ENCODE data around the gene APLF. TPM values are rescaled to one million over a fixed set of nuclear protein-coding genes. Genes with fewer than 3 reads are reported as not detected.

The APLF gene
- total and polyA plus RNA-seq, 5 donors from 2014 or later = 1.5 to 3.9 (median 2.2) TPM

GRCh38 chr2:68471385-68471784 is 4.0 kb downstream of the APLF start:
- peak overlapping the region in 1 of 4 donors; percentile 61 for H3K4me3 Mint-ChIP-seq
- no peak overlapping the region for H3K27ac Mint-ChIP-seq
- H3K4me3 ChIP-seq (ENCODE audit: low read depth, low read length) = no peak overlapping the region
- no peaks in the 10 kb centered on the region for H3K9me3 Mint-ChIP-seq
- H3K4me1 ChIP-seq (ENCODE audit: control insufficient read depth, insufficient read depth, low read length, poor library complexity, severe bottlenecking) = peaks cover 18% of the 10 kb centered on the region
- no peak for ATAC-seq (ENCODE audit: low read depth in 2 of 2)
- no peaks in the 10 kb centered on the region for H3K36me3 ChIP-seq (ENCODE audit: control insufficient read depth, insufficient read depth, low read length)
- no peaks in the 10 kb centered on the region for H3K27me3 Mint-ChIP-seq
- H3K27ac ChIP-seq (ENCODE audit: insufficient read depth, low read length, poor library complexity, severe bottlenecking) = no peak overlapping the region
- H3K9me3 ChIP-seq (ENCODE audit: control insufficient read depth in 2 of 2, low read length in 2 of 2) = no peaks in the 10 kb centered on the region
- no peaks in the 10 kb centered on the region for H3K27me3 ChIP-seq (ENCODE audit: control insufficient read depth, insufficient read depth, low read length)
- DNase-seq = no peak
- peaks cover 0 to 26% (median 19%) of the 10 kb centered on the region in 4 donors for H3K4me1 Mint-ChIP-seq
- no peaks in the 10 kb centered on the region for H3K36me3 Mint-ChIP-seq

GRCh38 chr2:68472796-68473414 is 5.5 kb downstream of the APLF start:
- ATAC-seq (ENCODE audit: low read depth in 2 of 2) = no peak

GRCh38 chr2:68475110-68475509 is 7.7 kb downstream of the APLF start:
- peaks cover 0 to 10% (median under 1%) of the 10 kb centered on the region in 4 donors for H3K4me1 Mint-ChIP-seq
- DNase-seq = no peak
- H3K36me3 Mint-ChIP-seq = no peaks in the 10 kb centered on the region
- H3K4me3 Mint-ChIP-seq = no peak overlapping the region
- no peak for ATAC-seq (ENCODE audit: low read depth in 2 of 2)
- no peaks in the 10 kb centered on the region for H3K4me1 ChIP-seq (ENCODE audit: control insufficient read depth, insufficient read depth, low read length, poor library complexity, severe bottlenecking)
- no peaks in the 10 kb centered on the region for H3K36me3 ChIP-seq (ENCODE audit: control insufficient read depth, insufficient read depth, low read length)
- no peaks in the 10 kb centered on the region for H3K27me3 Mint-ChIP-seq
- no peaks in the 10 kb centered on the region for H3K9me3 ChIP-seq (ENCODE audit: control insufficient read depth in 2 of 2, low read length in 2 of 2)
- H3K27ac Mint-ChIP-seq = peak overlapping the region in 1 of 3 donors; percentile 32
- no peaks in the 10 kb centered on the region for H3K27me3 ChIP-seq (ENCODE audit: control insufficient read depth, insufficient read depth, low read length)
- no peaks in the 10 kb centered on the region for H3K9me3 Mint-ChIP-seq
- H3K27ac ChIP-seq (ENCODE audit: insufficient read depth, low read length, poor library complexity, severe bottlenecking) = no peak overlapping the region
- H3K4me3 ChIP-seq (ENCODE audit: low read depth, low read length) = no peak overlapping the region

More at GRCh38 chr2:68472796-68473414, 5.5 kb downstream of the APLF start:
- Histone ChIP-seq H3K27me3 (ENCODE audit: control insufficient read depth, insufficient read depth, low read length) (no peaks in the 10 kb centered on the region), H3K4me1 (ENCODE audit: control insufficient read depth, insufficient read depth, low read length, poor library complexity, severe bottlenecking) (peaks cover 8% of the 10 kb centered on the region), H3K4me3 (ENCODE audit: low read depth, low read length) (no peak overlapping the region), H3K9me3 (ENCODE audit: control insufficient read depth in 2 of 2, low read length in 2 of 2) (no peaks in the 10 kb centered on the region), H3K36me3 (ENCODE audit: control insufficient read depth, insufficient read depth, low read length) (no peaks in the 10 kb centered on the region), H3K27ac (ENCODE audit: insufficient read depth, low read length, poor library complexity, severe bottlenecking) (no peak overlapping the region)
- no peak for DNase-seq
- H3K9me3 Mint-ChIP-seq = no peaks in the 10 kb centered on the region
- no peak overlapping the region for H3K27ac Mint-ChIP-seq
- H3K27me3 Mint-ChIP-seq = no peaks in the 10 kb centered on the region
- H3K36me3 Mint-ChIP-seq = no peaks in the 10 kb centered on the region
- H3K4me3 Mint-ChIP-seq = no peak overlapping the region
- H3K4me1 Mint-ChIP-seq = peaks cover 0 to 17% (median 13%) of the 10 kb centered on the region in 4 donors

GRCh38 chr2:68475576-68475975 is 8.2 kb downstream of the APLF start:
- ATAC-seq (ENCODE audit: low read depth in 2 of 2) (no peak), DNase-seq (no peak)
- H3K4me1 ChIP-seq (ENCODE audit: control insufficient read depth, insufficient read depth, low read length, poor library complexity, severe bottlenecking) = no peaks in the 10 kb centered on the region
- H3K9me3 Mint-ChIP-seq = no peaks in the 10 kb centered on the region
- H3K4me3 Mint-ChIP-seq = no peak overlapping the region
- H3K27ac ChIP-seq (ENCODE audit: insufficient read depth, low read length, poor library complexity, severe bottlenecking) = no peak overlapping the region
- no peaks in the 10 kb centered on the region for H3K36me3 Mint-ChIP-seq
- H3K27ac Mint-ChIP-seq = no peak overlapping the region
- no peaks in the 10 kb centered on the region for H3K27me3 ChIP-seq (ENCODE audit: control insufficient read depth, insufficient read depth, low read length)
- H3K27me3 Mint-ChIP-seq = no peaks in the 10 kb centered on the region
- peaks cover 0 to 10% (median 0%) of the 10 kb centered on the region in 4 donors for H3K4me1 Mint-ChIP-seq
- no peaks in the 10 kb centered on the region for H3K36me3 ChIP-seq (ENCODE audit: control insufficient read depth, insufficient read depth, low read length)
- H3K4me3 ChIP-seq (ENCODE audit: low read depth, low read length) = no peak overlapping the region
- H3K9me3 ChIP-seq (ENCODE audit: control insufficient read depth in 2 of 2, low read length in 2 of 2) = no peaks in the 10 kb centered on the region

GRCh38 chr2:68476454-68476853 is 9.1 kb downstream of the APLF start:
- H3K9me3 ChIP-seq (ENCODE audit: control insufficient read depth in 2 of 2, low read length in 2 of 2) = no peaks in the 10 kb centered on the region
- H3K27me3 ChIP-seq (ENCODE audit: control insufficient read depth, insufficient read depth, low read length) = no peaks in the 10 kb centered on the region
- Mint-ChIP-seq H3K4me3 (no peak overlapping the region), H3K27ac (no peak overlapping the region), H3K4me1 (peaks cover 0 to 10% (median 0%) of the 10 kb centered on the region in 4 donors), H3K27me3 (no peaks in the 10 kb centered on the region), H3K9me3 (no peaks in the 10 kb centered on the region), H3K36me3 (no peaks in the 10 kb centered on the region)
- H3K4me1 ChIP-seq (ENCODE audit: control insufficient read depth, insufficient read depth, low read length, poor library complexity, severe bottlenecking) = no peaks in the 10 kb centered on the region
- no peaks in the 10 kb centered on the region for H3K36me3 ChIP-seq (ENCODE audit: control insufficient read depth, insufficient read depth, low read length)
- DNase-seq = no peak
- no peak for ATAC-seq (ENCODE audit: low read depth in 2 of 2)
- H3K27ac ChIP-seq (ENCODE audit: insufficient read depth, low read length, poor library complexity, severe bottlenecking) = no peak overlapping the region
- H3K4me3 ChIP-seq (ENCODE audit: low read depth, low read length) = no peak overlapping the region

- Mint-ChIP-seq H3K27me3 (no peaks in the 10 kb centered on the region), H3K4me1 (peaks cover 0 to 8% (median 0%) of the 10 kb centered on the region in 4 donors), H3K4me3 (no peak overlapping the region), H3K36me3 (no peaks in the 10 kb centered on the region), H3K27ac (no peak overlapping the region), H3K9me3 (no peaks in the 10 kb centered on the region)
- H3K36me3 ChIP-seq (ENCODE audit: control insufficient read depth, insufficient read depth, low read length) = no peaks in the 10 kb centered on the region
- H3K9me3 ChIP-seq (ENCODE audit: control insufficient read depth in 2 of 2, low read length in 2 of 2) = no peaks in the 10 kb centered on the region
- no peaks in the 10 kb centered on the region for H3K4me1 ChIP-seq (ENCODE audit: control insufficient read depth, insufficient read depth, low read length, poor library complexity, severe bottlenecking)
- H3K4me3 ChIP-seq (ENCODE audit: low read depth, low read length) = no peak overlapping the region
- H3K27ac ChIP-seq (ENCODE audit: insufficient read depth, low read length, poor library complexity, severe bottlenecking) = no peak overlapping the region
- ATAC-seq (ENCODE audit: low read depth in 2 of 2) (no peak), DNase-seq (no peak)
- H3K27me3 ChIP-seq (ENCODE audit: control insufficient read depth, insufficient read depth, low read length) = no peaks in the 10 kb centered on the region
Measured at GRCh38 chr2:68478688-68479087, 11.3 kb downstream of the APLF start.

GRCh38 chr2:68482296-68482820 is 15.0 kb downstream of the APLF start:
- Mint-ChIP-seq H3K27me3 (no peaks in the 10 kb centered on the region), H3K4me3 (no peak overlapping the region), H3K4me1 (peaks cover 0 to 4% (median 0%) of the 10 kb centered on the region in 4 donors), H3K27ac (no peak overlapping the region), H3K36me3 (no peaks in the 10 kb centered on the region), H3K9me3 (no peaks in the 10 kb centered on the region)
- Histone ChIP-seq H3K27me3 (ENCODE audit: control insufficient read depth, insufficient read depth, low read length) (no peaks in the 10 kb centered on the region), H3K4me3 (ENCODE audit: low read depth, low read length) (no peak overlapping the region), H3K27ac (ENCODE audit: insufficient read depth, low read length, poor library complexity, severe bottlenecking) (no peak overlapping the region), H3K4me1 (ENCODE audit: control insufficient read depth, insufficient read depth, low read length, poor library complexity, severe bottlenecking) (no peaks in the 10 kb centered on the region), H3K36me3 (ENCODE audit: control insufficient read depth, insufficient read depth, low read length) (no peaks in the 10 kb centered on the region), H3K9me3 (ENCODE audit: control insufficient read depth in 2 of 2, low read length in 2 of 2) (no peaks in the 10 kb centered on the region)
- ATAC-seq (ENCODE audit: low read depth in 2 of 2) (peak in 1 of 2 donors; percentile 3), DNase-seq (no peak)

- DNase-seq (no peak), ATAC-seq (ENCODE audit: low read depth in 2 of 2) (no peak)
- H3K36me3 ChIP-seq (ENCODE audit: control insufficient read depth, insufficient read depth, low read length) = no peaks in the 10 kb centered on the region
Measured at GRCh38 chr2:68483011-68483410, 15.6 kb downstream of the APLF start.

More at GRCh38 chr2:68483011-68483410, 15.6 kb downstream of the APLF start:
- H3K27me3 Mint-ChIP-seq = no peaks in the 10 kb centered on the region
- Histone ChIP-seq H3K9me3 (ENCODE audit: control insufficient read depth in 2 of 2, low read length in 2 of 2) (no peaks in the 10 kb centered on the region), H3K4me1 (ENCODE audit: control insufficient read depth, insufficient read depth, low read length, poor library complexity, severe bottlenecking) (no peaks in the 10 kb centered on the region), H3K4me3 (ENCODE audit: low read depth, low read length) (no peak overlapping the region), H3K27me3 (ENCODE audit: control insufficient read depth, insufficient read depth, low read length) (no peaks in the 10 kb centered on the region), H3K27ac (ENCODE audit: insufficient read depth, low read length, poor library complexity, severe bottlenecking) (no peak overlapping the region)
- H3K9me3 Mint-ChIP-seq = no peaks in the 10 kb centered on the region
- peaks cover 3 to 6% (median 5%) of the 10 kb centered on the region in 4 donors for H3K4me1 Mint-ChIP-seq
- no peaks in the 10 kb centered on the region for H3K36me3 Mint-ChIP-seq
- no peak overlapping the region for H3K27ac Mint-ChIP-seq
- H3K4me3 Mint-ChIP-seq = no peak overlapping the region
